Measurements from ENCODE around the gene NCK2.

The NCK2 gene

GRCh38 chr2:105936954-105937353 is 192.2 kb downstream of the NCK2 start:
- DNase-seq: no peak

- no peak for DNase-seq
Observed at GRCh38 chr2:105937498-105938097, 192.9 kb downstream of the NCK2 start.

Measured in T1000 (cell line).